Loucy (cell line): ENCODE measurements around the gene PROX1.

ENCODE experiments used
- EZH2phosphoT487 ChIP-seq: fragments of 200-600 bp; IDR thresholded peaks from 2 replicates; pipeline ENCODE4 v1.6.1; 2018; ENCODE audit warnings: antibody characterized with exemption, mild to moderate bottlenecking, moderate library complexity, borderline replicate concordance
- TF ChIP-seq, protein P1 (sequence below): fragments of 200-600 bp; sonication (generic); conservative IDR thresholded peaks from 2 replicates; pipeline ENCODE4 v1.5.1; 2014; ENCODE audit warnings: mild to moderate bottlenecking, antibody characterized with exemption, low read length

DNA sequence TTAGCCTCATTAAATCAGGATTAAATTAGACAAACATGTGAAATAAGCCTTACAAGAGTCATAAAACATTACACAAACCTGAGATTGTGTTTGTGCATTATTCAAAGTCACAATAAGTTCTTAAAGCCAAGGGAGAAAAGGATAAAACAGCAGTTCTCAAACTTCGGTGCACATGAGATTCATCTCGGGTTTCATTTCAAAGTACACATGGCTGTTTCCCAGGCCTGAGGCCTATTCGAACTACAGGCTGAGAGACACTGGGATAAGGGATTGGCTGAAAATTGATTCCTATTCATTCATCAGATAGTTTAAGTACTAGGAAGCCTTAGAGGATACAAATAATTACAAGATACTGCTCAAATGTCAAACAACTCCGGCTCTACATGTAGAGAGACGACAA is 35.9 kb upstream of the PROX1 start:
- no peak for TF ChIP-seq EZH2phosphoT487
- TF ChIP-seq, protein P1, sequence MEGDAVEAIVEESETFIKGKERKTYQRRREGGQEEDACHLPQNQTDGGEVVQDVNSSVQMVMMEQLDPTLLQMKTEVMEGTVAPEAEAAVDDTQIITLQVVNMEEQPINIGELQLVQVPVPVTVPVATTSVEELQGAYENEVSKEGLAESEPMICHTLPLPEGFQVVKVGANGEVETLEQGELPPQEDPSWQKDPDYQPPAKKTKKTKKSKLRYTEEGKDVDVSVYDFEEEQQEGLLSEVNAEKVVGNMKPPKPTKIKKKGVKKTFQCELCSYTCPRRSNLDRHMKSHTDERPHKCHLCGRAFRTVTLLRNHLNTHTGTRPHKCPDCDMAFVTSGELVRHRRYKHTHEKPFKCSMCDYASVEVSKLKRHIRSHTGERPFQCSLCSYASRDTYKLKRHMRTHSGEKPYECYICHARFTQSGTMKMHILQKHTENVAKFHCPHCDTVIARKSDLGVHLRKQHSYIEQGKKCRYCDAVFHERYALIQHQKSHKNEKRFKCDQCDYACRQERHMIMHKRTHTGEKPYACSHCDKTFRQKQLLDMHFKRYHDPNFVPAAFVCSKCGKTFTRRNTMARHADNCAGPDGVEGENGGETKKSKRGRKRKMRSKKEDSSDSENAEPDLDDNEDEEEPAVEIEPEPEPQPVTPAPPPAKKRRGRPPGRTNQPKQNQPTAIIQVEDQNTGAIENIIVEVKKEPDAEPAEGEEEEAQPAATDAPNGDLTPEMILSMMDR, result no peak
